ENCODE measurements around the gene NMUR1. TPM values are rescaled to one million over a fixed set of nuclear protein-coding genes. Genes with fewer than 3 reads are reported as not detected.

Gene NMUR1
- total and polyA plus RNA-seq, 9 donors, result 0.10 to 0.56 (median 0.31) TPM; not detected in 4

- H3K9me3 ChIP-seq, result no peaks in the 10 kb centered on the region
- intact Hi-C loops (cut with DNase I), result loop anchor here in 2 of 4 donors (10.0 kb wide), 1 partner anchor 68 kb away; no protein-coding TSS in a partner anchor
- H3K36me3 ChIP-seq, result no peaks in the 10 kb centered on the region
- no peak for TF ChIP-seq CTCF (IDR thresholded peaks at IDR 0.05)
- TF ChIP-seq POLR2A (IDR thresholded peaks at IDR 0.05), result no peak
- TF ChIP-seq EP300 (IDR thresholded peaks at IDR 0.05), result no peak
- no peak overlapping the region for H3K4me3 ChIP-seq
- no peak overlapping the region for H3K27ac ChIP-seq
- peaks cover 1% of the 10 kb centered on the region for H3K4me1 ChIP-seq (ENCODE audit: insufficient read depth)
- DNase-seq, result no peak
- WGBS, 3 donors, result 90 to 92% (median 92%) methylated on average over 6 of the region's 6 CpGs
- no peaks in the 10 kb centered on the region for H3K27me3 ChIP-seq
Observed at GRCh38 chr2:231486851-231487596, 43.2 kb downstream of the NMUR1 start.

- peaks cover 1% of the 10 kb centered on the region for H3K4me1 ChIP-seq (ENCODE audit: insufficient read depth)
- H3K4me3 ChIP-seq, result peak overlapping the region; percentile 42
- peak overlapping the region; percentile 67 to 73 for H3K27ac ChIP-seq
- H3K27me3 ChIP-seq, result no peaks in the 10 kb centered on the region
- TF ChIP-seq EP300 (IDR thresholded peaks at IDR 0.05) (no peak), CTCF (IDR thresholded peaks at IDR 0.05) (no peak)
- H3K36me3 ChIP-seq, result no peaks in the 10 kb centered on the region
- WGBS, 3 donors, result 54 to 66% (median 57%) methylated on average over 60 to 65 of the region's 65 CpGs
- peak; percentile 27 to 58 (median 43) for DNase-seq
- intact Hi-C loops (cut with DNase I), result loop anchor here in 3 of 4 donors (2.0 to 10.0 kb wide), 2 partner anchors 71 to 73 kb away; no protein-coding TSS in a partner anchor
- no peaks in the 10 kb centered on the region for H3K9me3 ChIP-seq
Observed at GRCh38 chr2:231483398-231484329, 46.6 kb downstream of the NMUR1 start.

GRCh38 chr2:231482806-231483391 lies 47.3 kb downstream of the NMUR1 start:
- H3K4me3 ChIP-seq, result peak overlapping the region; percentile 42
- intact Hi-C loops (cut with DNase I), result loop anchor here in 3 of 4 donors (2.0 to 10.0 kb wide), 2 partner anchors 72 to 74 kb away; no protein-coding TSS in a partner anchor
- TF ChIP-seq CTCF (IDR thresholded peaks at IDR 0.05) (peak; percentile 76 to 89 (median 79)), EP300 (IDR thresholded peaks at IDR 0.05) (no peak), POLR2A (IDR thresholded peaks at IDR 0.05) (no peak)
- H3K27ac ChIP-seq, result peak overlapping the region; percentile 67 to 73
- H3K27me3 ChIP-seq, result no peaks in the 10 kb centered on the region
- no peaks in the 10 kb centered on the region for H3K36me3 ChIP-seq
- DNase-seq, result peak; percentile 71 to 83 (median 80)
- H3K9me3 ChIP-seq, result no peaks in the 10 kb centered on the region
- H3K4me1 ChIP-seq (ENCODE audit: insufficient read depth), result peaks cover 1% of the 10 kb centered on the region
- WGBS, 3 donors, result 14 to 24% (median 21%) methylated on average over 36 of the region's 36 CpGs

- H3K4me3 ChIP-seq, result no peak overlapping the region
- intact Hi-C loops (cut with DNase I), result loop anchor here in 2 of 4 donors (10.0 kb wide), 1 partner anchor 74 kb away; no protein-coding TSS in a partner anchor
- no peak overlapping the region for H3K27ac ChIP-seq
- no peak for TF ChIP-seq POLR2A (IDR thresholded peaks at IDR 0.05)
- TF ChIP-seq EP300 (IDR thresholded peaks at IDR 0.05), result no peak
- TF ChIP-seq CTCF (IDR thresholded peaks at IDR 0.05), result no peak
- H3K4me1 ChIP-seq (ENCODE audit: insufficient read depth), result peaks cover 1% of the 10 kb centered on the region
- H3K36me3 ChIP-seq, result no peaks in the 10 kb centered on the region
- H3K27me3 ChIP-seq, result no peaks in the 10 kb centered on the region
- WGBS, 3 donors, result 72 to 75% (median 75%) methylated on average over 3 of the region's 3 CpGs
- DNase-seq, result no peak
- no peaks in the 10 kb centered on the region for H3K9me3 ChIP-seq
Observed at GRCh38 chr2:231480781-231481180, 49.5 kb downstream of the NMUR1 start.
